Measurements from ENCODE around the gene GDF11.

GDF11 gene

DNA sequence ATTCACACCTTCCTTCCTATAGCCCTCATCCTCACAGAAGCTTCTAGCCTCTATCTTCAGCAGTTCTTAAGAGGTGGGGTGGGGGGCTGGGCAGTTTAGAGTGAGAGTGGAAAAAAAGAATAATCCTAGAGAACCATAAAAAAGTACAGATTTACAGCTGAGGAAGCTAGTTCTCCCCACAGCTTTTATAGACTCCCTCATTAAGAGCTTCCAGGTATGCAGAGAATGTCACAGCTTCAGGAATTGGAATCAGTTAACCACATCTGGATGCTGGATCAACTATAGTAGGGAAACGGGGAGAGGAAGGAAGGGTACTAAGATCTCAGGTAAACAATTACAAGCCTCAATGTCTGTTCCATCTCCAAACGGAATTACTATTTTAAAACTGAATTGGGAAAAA is 12.3 kb downstream of the GDF11 start:
- H3K27ac ChIP-seq (ENCODE audit: extremely low read depth, low read depth, low read length) = no peak overlapping the region
- H3K36me3 ChIP-seq (ENCODE audit: control insufficient read depth in 2 of 2, insufficient read depth in 1 of 2, low read length in 2 of 2) = peaks cover 30 to 95% of the 10 kb centered on the region in 2 experiments
- no peak overlapping the region for H3K4me3 ChIP-seq (ENCODE audit: low read depth, low read length)
- H3K4me1 ChIP-seq (ENCODE audit: control insufficient read depth, insufficient read depth, low read length) = no peaks in the 10 kb centered on the region
- ChIA-PET POLR2A (interaction anchor here (1.9 kb wide), 1 partner anchor 11 kb away, joined by 5 read pairs; no protein-coding TSS in a partner anchor), CTCF (interaction anchor here (0.5 to 1.8 kb wide), 2 partner anchors 17 to 91 kb away, joined by 5 to 9 read pairs; no protein-coding TSS in a partner anchor)
- TF ChIP-seq ZNF16 (tag by site-specific recombination; IDR thresholded peaks at IDR 0.05; ENCODE audit: low read depth) (no peak), ZNF76 (tag by site-specific recombination; IDR thresholded peaks at IDR 0.05; ENCODE audit: borderline replicate concordance, low read depth) (no peak), ZNF324 (tag by site-specific recombination; IDR thresholded peaks at IDR 0.05) (no peak), ZNF747 (tag by site-specific recombination; IDR thresholded peaks at IDR 0.05) (no peak), ZSCAN16 (tag by site-specific recombination; IDR thresholded peaks at IDR 0.05) (no peak), ZNF155 (tag by site-specific recombination; IDR thresholded peaks at IDR 0.05) (no peak), ZNF391 (tag by site-specific recombination; IDR thresholded peaks at IDR 0.05; ENCODE audit: borderline replicate concordance, low read depth) (no peak), ZNF555 (tag by site-specific recombination; conservative IDR thresholded peaks at IDR 0.05) (no peak), ZNF560 (tag by site-specific recombination; IDR thresholded peaks at IDR 0.05; ENCODE audit: borderline replicate concordance) (no peak), ZNF423 (tag by site-specific recombination; IDR thresholded peaks at IDR 0.05) (no peak), ZNF175 (tag by site-specific recombination; IDR thresholded peaks at IDR 0.05) (no peak), ZNF596 (tag by site-specific recombination; IDR thresholded peaks at IDR 0.05) (no peak), ZNF184 (tag by site-specific recombination; IDR thresholded peaks at IDR 0.05) (no peak)
- TF ChIP-seq, protein P1, sequence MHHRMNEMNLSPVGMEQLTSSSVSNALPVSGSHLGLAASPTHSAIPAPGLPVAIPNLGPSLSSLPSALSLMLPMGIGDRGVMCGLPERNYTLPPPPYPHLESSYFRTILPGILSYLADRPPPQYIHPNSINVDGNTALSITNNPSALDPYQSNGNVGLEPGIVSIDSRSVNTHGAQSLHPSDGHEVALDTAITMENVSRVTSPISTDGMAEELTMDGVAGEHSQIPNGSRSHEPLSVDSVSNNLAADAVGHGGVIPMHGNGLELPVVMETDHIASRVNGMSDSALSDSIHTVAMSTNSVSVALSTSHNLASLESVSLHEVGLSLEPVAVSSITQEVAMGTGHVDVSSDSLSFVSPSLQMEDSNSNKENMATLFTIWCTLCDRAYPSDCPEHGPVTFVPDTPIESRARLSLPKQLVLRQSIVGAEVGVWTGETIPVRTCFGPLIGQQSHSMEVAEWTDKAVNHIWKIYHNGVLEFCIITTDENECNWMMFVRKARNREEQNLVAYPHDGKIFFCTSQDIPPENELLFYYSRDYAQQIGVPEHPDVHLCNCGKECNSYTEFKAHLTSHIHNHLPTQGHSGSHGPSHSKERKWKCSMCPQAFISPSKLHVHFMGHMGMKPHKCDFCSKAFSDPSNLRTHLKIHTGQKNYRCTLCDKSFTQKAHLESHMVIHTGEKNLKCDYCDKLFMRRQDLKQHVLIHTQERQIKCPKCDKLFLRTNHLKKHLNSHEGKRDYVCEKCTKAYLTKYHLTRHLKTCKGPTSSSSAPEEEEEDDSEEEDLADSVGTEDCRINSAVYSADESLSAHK (tag by site-specific recombination; IDR thresholded peaks at IDR 0.05) = no peak
- TF ChIP-seq, protein P2, sequence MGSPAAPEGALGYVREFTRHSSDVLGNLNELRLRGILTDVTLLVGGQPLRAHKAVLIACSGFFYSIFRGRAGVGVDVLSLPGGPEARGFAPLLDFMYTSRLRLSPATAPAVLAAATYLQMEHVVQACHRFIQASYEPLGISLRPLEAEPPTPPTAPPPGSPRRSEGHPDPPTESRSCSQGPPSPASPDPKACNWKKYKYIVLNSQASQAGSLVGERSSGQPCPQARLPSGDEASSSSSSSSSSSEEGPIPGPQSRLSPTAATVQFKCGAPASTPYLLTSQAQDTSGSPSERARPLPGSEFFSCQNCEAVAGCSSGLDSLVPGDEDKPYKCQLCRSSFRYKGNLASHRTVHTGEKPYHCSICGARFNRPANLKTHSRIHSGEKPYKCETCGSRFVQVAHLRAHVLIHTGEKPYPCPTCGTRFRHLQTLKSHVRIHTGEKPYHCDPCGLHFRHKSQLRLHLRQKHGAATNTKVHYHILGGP (tag by site-specific recombination; IDR thresholded peaks at IDR 0.05) = no peak
- no peaks in the 10 kb centered on the region for H3K9me3 ChIP-seq (ENCODE audit: control insufficient read depth, insufficient read depth, low read depth, low read length)

DNA sequence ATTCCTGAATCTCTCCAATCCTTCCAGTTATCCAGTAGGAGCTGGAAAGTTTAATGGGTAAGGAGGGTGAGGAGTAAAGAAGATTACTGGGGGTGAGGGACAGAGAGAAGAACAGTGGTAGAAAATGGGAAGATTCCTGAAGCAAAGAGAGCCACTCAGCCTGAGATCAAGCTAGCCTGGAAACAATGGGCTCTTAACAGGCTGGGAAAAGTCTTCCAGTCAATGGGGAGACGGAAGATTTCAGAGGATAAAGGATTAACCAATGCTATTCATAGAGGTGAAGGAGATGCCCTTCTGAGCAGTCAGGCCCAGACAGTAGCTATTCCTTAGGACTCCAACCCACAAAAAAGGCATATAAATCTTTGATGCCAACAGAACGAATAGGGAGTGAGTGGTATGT is 14.8 kb downstream of the GDF11 start:
- ChIA-PET POLR2A (interaction anchor here (0.9 kb wide), 1 partner anchor 14 kb away, joined by 4 read pairs; no protein-coding TSS in a partner anchor), CTCF (interaction anchor here (1.1 to 1.7 kb wide), 2 partner anchors 20 to 283 kb away, joined by 4 to 5 read pairs; no protein-coding TSS in a partner anchor)
- Histone ChIP-seq H3K27ac (ENCODE audit: extremely low read depth, low read depth, low read length) (no peak overlapping the region), H3K4me1 (ENCODE audit: control insufficient read depth, insufficient read depth, low read length) (no peaks in the 10 kb centered on the region), H3K9me3 (ENCODE audit: control insufficient read depth, insufficient read depth, low read depth, low read length) (no peaks in the 10 kb centered on the region), H3K36me3 (ENCODE audit: control insufficient read depth in 2 of 2, insufficient read depth in 1 of 2, low read length in 2 of 2) (peaks cover 42 to 90% of the 10 kb centered on the region in 2 experiments), H3K4me3 (ENCODE audit: low read depth, low read length) (no peak overlapping the region)
- TF ChIP-seq ZNF266 (tag by site-specific recombination; IDR thresholded peaks at IDR 0.05; ENCODE audit: low read depth) (no peak), ZNF214 (tag by site-specific recombination; IDR thresholded peaks at IDR 0.05; ENCODE audit: borderline replicate concordance) (no peak), ZNF768 (tag by site-specific recombination; IDR thresholded peaks at IDR 0.05) (no peak), ZNF544 (tag by site-specific recombination; IDR thresholded peaks at IDR 0.05) (no peak)
- TF ChIP-seq, protein P3, sequence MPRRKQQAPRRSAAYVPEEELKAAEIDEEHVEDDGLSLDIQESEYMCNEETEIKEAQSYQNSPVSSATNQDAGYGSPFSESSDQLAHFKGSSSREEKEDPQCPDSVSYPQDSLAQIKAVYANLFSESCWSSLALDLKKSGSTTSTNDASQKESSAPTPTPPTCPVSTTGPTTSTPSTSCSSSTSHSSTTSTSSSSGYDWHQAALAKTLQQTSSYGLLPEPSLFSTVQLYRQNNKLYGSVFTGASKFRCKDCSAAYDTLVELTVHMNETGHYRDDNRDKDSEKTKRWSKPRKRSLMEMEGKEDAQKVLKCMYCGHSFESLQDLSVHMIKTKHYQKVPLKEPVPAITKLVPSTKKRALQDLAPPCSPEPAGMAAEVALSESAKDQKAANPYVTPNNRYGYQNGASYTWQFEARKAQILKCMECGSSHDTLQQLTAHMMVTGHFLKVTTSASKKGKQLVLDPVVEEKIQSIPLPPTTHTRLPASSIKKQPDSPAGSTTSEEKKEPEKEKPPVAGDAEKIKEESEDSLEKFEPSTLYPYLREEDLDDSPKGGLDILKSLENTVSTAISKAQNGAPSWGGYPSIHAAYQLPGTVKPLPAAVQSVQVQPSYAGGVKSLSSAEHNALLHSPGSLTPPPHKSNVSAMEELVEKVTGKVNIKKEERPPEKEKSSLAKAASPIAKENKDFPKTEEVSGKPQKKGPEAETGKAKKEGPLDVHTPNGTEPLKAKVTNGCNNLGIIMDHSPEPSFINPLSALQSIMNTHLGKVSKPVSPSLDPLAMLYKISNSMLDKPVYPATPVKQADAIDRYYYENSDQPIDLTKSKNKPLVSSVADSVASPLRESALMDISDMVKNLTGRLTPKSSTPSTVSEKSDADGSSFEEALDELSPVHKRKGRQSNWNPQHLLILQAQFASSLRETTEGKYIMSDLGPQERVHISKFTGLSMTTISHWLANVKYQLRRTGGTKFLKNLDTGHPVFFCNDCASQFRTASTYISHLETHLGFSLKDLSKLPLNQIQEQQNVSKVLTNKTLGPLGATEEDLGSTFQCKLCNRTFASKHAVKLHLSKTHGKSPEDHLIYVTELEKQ (tag by site-specific recombination; IDR thresholded peaks at IDR 0.05; ENCODE audit: borderline replicate concordance) = no peak
